K562 (cell line): ENCODE data around the gene ADAM22. TPM values are rescaled to one million over a fixed set of nuclear protein-coding genes. Genes with fewer than 3 reads are reported as not detected.

ENCODE experiments used
- ATAC-seq: fragments of 200-7000 bp; cut with Tn5 transposase; 3 replicates; pipeline ENCODE4 v1.9.1; 2020; ENCODE audit warnings: moderate library complexity
- BruUV-seq: library from RNA; stranded (reverse); fragments of 400-500 nt; replicated peaks from 2 replicates; lab custom pipeline; 2021; lab: Mats Ljungman, UMichigan
- CTCF ChIA-PET: fragments of 300-600 bp; formaldehyde crosslinking; extraction: SDS; loops from one replicate; lab custom pipeline; 2021; ENCODE audit warnings: low intra/inter-chr PET ratio; lab: Yijun Ruan, JAX
- POLR2A ChIA-PET: fragments of 300-600, 350-650 bp; sonication (Branson Sonifier 250); formaldehyde crosslinking; extraction: SDS; loops from one replicate; lab custom pipeline; 2021; ENCODE audit warnings: antibody characterized with exemption, inconsistent platforms; lab: Yijun Ruan, JAX
- DNase-seq, 4 experiments: peaks; one replicate each; pipeline versions ENCODE4 v3.0.0 to v3.0.0-alpha.2; 2011 to 2018; ENCODE audit warnings: low spot score in 3 of 4, mixed read lengths in 3 of 4; ENCODE audit errors: extremely low read depth in 1 of 4
- FAIRE-seq: peaks from 2 replicates; lab custom pipeline; 2011; peaks lifted over from hg19 to GRCh38; lab: Jason Lieb, UNC
- H2AFZ ChIP-seq: 2 replicates; pipeline ENCODE4 v1.6.0; 2011; ENCODE audit warnings: low read depth, low read length, control low read depth, inconsistent platforms
- H3K27ac ChIP-seq: fragments of 200-600 bp; 3 replicates; pipeline ENCODE4 v1.8.0; 2011; ENCODE audit warnings: low read depth, mild to moderate bottlenecking, control low read depth, inconsistent platforms, low read length, moderate library complexity, mixed read lengths; ENCODE audit errors: extremely low read depth
- H3K27me3 ChIP-seq, 2 experiments: fragments of 300-600 bp in 1 of 2; 2 replicates in 1 of 2; 3 replicates in 1 of 2; pipeline versions ENCODE4 v1.6.0 to v1.8.0; 2011; ENCODE audit warnings: inconsistent platforms in 2 of 2, low read length in 2 of 2, mild to moderate bottlenecking in 1 of 2, mixed read lengths in 1 of 2, moderate library complexity in 1 of 2; ENCODE audit not compliant: control insufficient read depth in 2 of 2, insufficient read depth in 2 of 2
- H3K36me3 ChIP-seq: fragments of 300-600 bp; 3 replicates; pipeline ENCODE4 v1.8.0; 2011; ENCODE audit warnings: mild to moderate bottlenecking, low read length, inconsistent platforms; ENCODE audit not compliant: control insufficient read depth, insufficient read depth
- H3K4me1 ChIP-seq, 2 experiments: fragments of 200-600 bp in 1 of 2; replicated peaks in 1 of 2; 2 replicates in 1 of 2; 3 replicates in 1 of 2; pipeline versions ENCODE4 v1.5.1 to v1.8.0; 2011; ENCODE audit warnings: inconsistent platforms in 2 of 2, low read length in 2 of 2, mild to moderate bottlenecking in 1 of 2, mixed read lengths in 1 of 2, moderate library complexity in 1 of 2; ENCODE audit not compliant: control insufficient read depth in 2 of 2, insufficient read depth in 2 of 2
- H3K4me2 ChIP-seq: 2 replicates; pipeline ENCODE4 v1.6.1; 2011; ENCODE audit warnings: low read length, control low read depth, inconsistent platforms, mixed read lengths; ENCODE audit not compliant: insufficient read depth
- H3K4me3 ChIP-seq: fragments of 200-600 bp; sonication (generic), shearing (Covaris generic); 2 replicates; pipeline ENCODE4 v1.5.1; 2016; ENCODE audit warnings: control low read depth, inconsistent platforms
- H3K79me2 ChIP-seq: fragments of 200-600 bp; 3 replicates; pipeline ENCODE4 v1.8.0; 2011; ENCODE audit warnings: low read length, inconsistent platforms; ENCODE audit not compliant: control insufficient read depth, insufficient read depth
- H3K9ac ChIP-seq, 2 experiments: 2 replicates each; pipeline versions ENCODE4 v1.6.0 to v1.6.1; 2011; ENCODE audit warnings: low read depth in 2 of 2, low read length in 2 of 2, control low read depth in 1 of 2, inconsistent platforms in 1 of 2, mild to moderate bottlenecking in 1 of 2, mixed read lengths in 1 of 2; ENCODE audit not compliant: insufficient read depth in 1 of 2
- H3K9me1 ChIP-seq: one replicate; pipeline ENCODE4 v1.6.0; 2011; ENCODE audit warnings: inconsistent platforms, mild to moderate bottlenecking, low read length, moderate library complexity; ENCODE audit not compliant: control insufficient read depth, insufficient read depth
- H3K9me3 ChIP-seq: replicated peaks from 2 replicates; pipeline ENCODE4 v1.5.1; 2011; ENCODE audit warnings: low read depth, low read length, inconsistent platforms; ENCODE audit not compliant: control insufficient read depth, insufficient read depth
- H4K20me1 ChIP-seq: replicated peaks from 2 replicates; pipeline ENCODE4 v1.6.1; 2011; ENCODE audit warnings: low read length, inconsistent platforms, mixed read lengths; ENCODE audit not compliant: control insufficient read depth, insufficient read depth
- ATF1 ChIP-seq, 2 experiments: fragments of 450-650 bp in 1 of 2; IDR thresholded peaks; 2 replicates each; pipeline ENCODE4 v1.6.1; 2016; ENCODE audit warnings: missing compliant biosample characterization in 1 of 2, missing genetic modification characterization in 1 of 2
- CAMTA2 ChIP-seq: fragments of 250-450 bp; sonication (Bioruptor Pico); conservative IDR thresholded peaks from 2 replicates; pipeline ENCODE4 v1.5.1; 2022
- E2F3 ChIP-seq: fragments of 250-450 bp; sonication (Bioruptor Pico); IDR thresholded peaks from 2 replicates; pipeline ENCODE4 v1.4.0; 2020; ENCODE audit warnings: mild to moderate bottlenecking
- ELK1 ChIP-seq: sonication (generic); formaldehyde crosslinking; IDR thresholded peaks from 2 replicates; pipeline ENCODE4 v1.8.1; 2022; ENCODE audit warnings: missing genetic modification reagents
- HEY1 ChIP-seq: fragments of 250-450 bp; sonication (Bioruptor Pico); IDR thresholded peaks from 2 replicates; pipeline ENCODE4 v1.5.0; 2020; ENCODE audit warnings: mild to moderate bottlenecking, moderate library complexity, borderline replicate concordance
- HMG20A ChIP-seq: fragments of 450-650 bp; formaldehyde crosslinking; conservative IDR thresholded peaks from 2 replicates; pipeline ENCODE4 v1.4.0; 2020; ENCODE audit warnings: mild to moderate bottlenecking, mixed read lengths
- MBD2 ChIP-seq: sonication (generic); IDR thresholded peaks from 2 replicates; pipeline ENCODE4 v1.6.1; 2016; ENCODE audit warnings: low read depth, borderline replicate concordance
- PHF20 ChIP-seq: fragments of 450-650 bp; IDR thresholded peaks from 2 replicates; pipeline ENCODE4 v1.6.1; 2018; ENCODE audit not compliant: partially characterized antibody
- USF2 ChIP-seq: sonication (generic); formaldehyde crosslinking; IDR thresholded peaks from 2 replicates; pipeline ENCODE4 v1.5.0; 2020; ENCODE audit warnings: missing genetic modification reagents
- ZNF197 ChIP-seq: fragments of 200-800 bp; sonication (Bioruptor generic); IDR thresholded peaks from 2 replicates; pipeline ENCODE4 v1.6.1; 2016; ENCODE audit warnings: low read depth, missing genetic modification characterization, missing compliant biosample characterization
- ZNF24 ChIP-seq: fragments of 450-650 bp; IDR thresholded peaks from 2 replicates; pipeline ENCODE4 v1.6.1; 2016
- ZNF696 ChIP-seq: fragments of 250-450 bp; sonication (Bioruptor Pico); conservative IDR thresholded peaks from 2 replicates; pipeline ENCODE4 v1.4.0; 2020; ENCODE audit warnings: mild to moderate bottlenecking, moderate library complexity
- WGBS: fragments of 100-300 bp; shearing (Covaris generic); methylation state at CpG from one replicate; pipeline ENCODE4 v1.1.6; 2016; ENCODE audit warnings: low coverage, mixed read lengths; ENCODE audit not compliant: insufficient coverage; ENCODE audit errors: missing lambda C conversion rate; 5-methylcytosine and 5-hydroxymethylcytosine counted together
- in situ Hi-C: fragments of 300-500 bp; cut with MboI; formaldehyde crosslinking; loops from 4 replicates; pipeline ENCODE4 v1.15.0; 2018; ENCODE audit warnings: inconsistent platforms, mixed read lengths
- intact Hi-C: fragments of 100-400 bp; cut with micrococcal nuclease; formaldehyde crosslinking; loops from 2 replicates; pipeline ENCODE4 v1.14.2; 2022
- polyA plus RNA-seq, 8 experiments: library from polyadenylated mRNA; depleted of rRNA in 4 of 8; stranded (reverse) in 5 of 8; unstranded in 3 of 8; fragments of >200 nt; fragmentation: Nextera tagmentation in 2 of 8; fragmentation: Illumina TruSeq in 1 of 8; extraction: Ambion mirVana in 2 of 8; extraction: Trizol in 1 of 8; gene quantifications; 2 replicates each; pipeline versions ENCODE4 v1.2.1 to v1.2.3, GENCODE V29; 2011 to 2014; ENCODE audit warnings: inconsistent platforms in 1 of 8, missing spikeins in 1 of 8
- total RNA-seq, 7 experiments: library from RNA; depleted of rRNA in 6 of 7; stranded (reverse); fragments of >200 nt in 6 of 7; fragmentation: Illumina TruSeq in 2 of 7; extraction: Trizol in 2 of 7; gene quantifications; 2 replicates each; pipeline versions ENCODE4 v1.2.1 to v1.2.3, GENCODE V29; 2011 to 2021; ENCODE audit warnings: low replicate concordance in 1 of 7

Gene ADAM22
- total and polyA plus RNA-seq, 9 of the 15 experiments (the other 6 are each of a cell fraction or from before 2014, with no cell fraction given), result 0.01 to 0.58 (median 0.18) TPM

GRCh38 chr7:88218836-88219605 is 285.0 kb downstream of the ADAM22 start (continued):
- TF ChIP-seq MBD2 (no peak), ATF1 (CRISPR knock-in tag; IDR thresholded peaks at IDR 0.05) (no peak), ATF1 (tag; IDR thresholded peaks at IDR 0.05) (peak; percentile 48; the same call in 1 of the 2 replicates), CAMTA2 (CRISPR knock-in tag) (no peak), PHF20 (no peak), USF2 (no peak), HEY1 (CRISPR knock-in tag) (no peak), ZNF24 (no peak)

GRCh38 chr7:88219781-88220747 is 286.0 kb downstream of the ADAM22 start, which contains the start of gene SRI:
SRI (minus strand) TSS chr7:88220038; CDS start chr7:88220026, 12 bp downstream.
- peak; percentile 81 for FAIRE-seq
- Histone ChIP-seq H3K9me3 (no peaks in the 10 kb centered on the region), H3K79me2 (peaks cover 28% of the 10 kb centered on the region), H3K36me3 (peaks cover 28% of the 10 kb centered on the region), H3K9me1 (no peaks in the 10 kb centered on the region), H3K27me3 (no peaks in the 10 kb centered on the region), H4K20me1 (no peaks in the 10 kb centered on the region), H3K27ac (peak within 1 kb of the TSS; percentile 94), H3K4me3 (peak within 1 kb of the TSS; percentile 89), H3K4me1 (peaks cover 0 to 20% of the 10 kb centered on the region in 2 experiments; a peak in 3 of 5 replicates), H2AFZ (peak within 1 kb of the TSS; percentile 90), H3K4me2 (peak within 1 kb of the TSS; percentile 82), H3K9ac (peak within 1 kb of the TSS; percentile 87 to 94)
- CTCF ChIA-PET, result interaction anchor here (0.6 kb wide), 1 partner anchor 17 kb away, joined by 5 read pairs; no protein-coding TSS in a partner anchor
- in situ Hi-C loops, result no loop called here
- POLR2A ChIA-PET, result interaction anchor here (0.5 to 1.8 kb wide), 4 partner anchors 8 to 346 kb away, joined by 3 to 6 read pairs (median 3); no protein-coding TSS in a partner anchor
- DNase-seq, result peak; percentile 92 to 94 (median 93)
- intact Hi-C loops, result loop anchor here (5.0 to 10.0 kb wide), 2 partner anchors 345 to 462 kb away; partner anchors contain the start of genes DBF4 and SLC25A40
- BruUV-seq, result TSS peak; percentile 93
- 2% methylated on average over 55 of the region's 75 CpGs for WGBS
- ATAC-seq, result peak; percentile 97
- peak; percentile 91 for TF ChIP-seq MBD2
- no peak; the same call in none of the 2 replicates for TF ChIP-seq E2F3 (CRISPR knock-in tag)
- no peak for TF ChIP-seq HMG20A
- no peak for TF ChIP-seq ELK1 (CRISPR knock-in tag)
- TF ChIP-seq ZNF197 (CRISPR knock-in tag), result no peak
- TF ChIP-seq ZNF696 (CRISPR knock-in tag), result no peak
